ENCODE measurements around the gene VPS11. TPM values are rescaled to one million over a fixed set of nuclear protein-coding genes. Genes with fewer than 3 reads are reported as not detected.
A peak's percentile ranks its signal among the peaks of the same experiment; 100 is the strongest.

VPS11 gene
- total RNA-seq, 1 experiment from 2014 or later = 20.2 TPM

GRCh38 chr11:119108857-119109221 is 41.2 kb downstream of the VPS11 start:
- POLR2A ChIA-PET = interaction anchor here (1.9 kb wide), 1 partner anchor 13 kb away, joined by 6 read pairs; the partner anchor contains the start of gene HINFP
- TF ChIP-seq SOX15 (CRISPR knock-in tag; IDR thresholded peaks at IDR 0.05) (no peak), ATF2 (CRISPR knock-in tag; IDR thresholded peaks at IDR 0.05; ENCODE audit: borderline replicate concordance, low read depth) (no peak), ZNF232 (CRISPR knock-in tag; IDR thresholded peaks at IDR 0.05) (no peak), ZNF317 (CRISPR knock-in tag; IDR thresholded peaks at IDR 0.05; ENCODE audit: borderline replicate concordance, low read depth) (no peak), MLX (CRISPR knock-in tag; IDR thresholded peaks at IDR 0.05) (no peak), PRDM15 (CRISPR knock-in tag; IDR thresholded peaks at IDR 0.05) (no peak), TCF7 (CRISPR knock-in tag; IDR thresholded peaks at IDR 0.05; ENCODE audit: low read depth) (no peak), ZNF425 (CRISPR knock-in tag; conservative IDR thresholded peaks at IDR 0.05) (no peak), FOXJ3 (CRISPR knock-in tag; IDR thresholded peaks at IDR 0.05; ENCODE audit: borderline replicate concordance) (no peak), CREM (CRISPR knock-in tag; IDR thresholded peaks at IDR 0.05) (no peak), ATF1 (CRISPR knock-in tag; IDR thresholded peaks at IDR 0.05) (no peak)
- TF ChIP-seq, protein P1, sequence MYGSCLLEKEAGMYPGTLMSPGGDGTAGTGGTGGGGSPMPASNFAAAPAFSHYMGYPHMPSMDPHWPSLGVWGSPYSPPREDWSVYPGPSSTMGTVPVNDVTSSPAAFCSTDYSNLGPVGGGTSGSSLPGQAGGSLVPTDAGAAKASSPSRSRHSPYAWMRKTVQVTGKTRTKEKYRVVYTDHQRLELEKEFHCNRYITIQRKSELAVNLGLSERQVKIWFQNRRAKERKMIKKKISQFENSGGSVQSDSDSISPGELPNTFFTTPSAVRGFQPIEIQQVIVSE (CRISPR knock-in tag; IDR thresholded peaks at IDR 0.05; ENCODE audit: borderline replicate concordance) = no peak
- TF ChIP-seq, protein P2, sequence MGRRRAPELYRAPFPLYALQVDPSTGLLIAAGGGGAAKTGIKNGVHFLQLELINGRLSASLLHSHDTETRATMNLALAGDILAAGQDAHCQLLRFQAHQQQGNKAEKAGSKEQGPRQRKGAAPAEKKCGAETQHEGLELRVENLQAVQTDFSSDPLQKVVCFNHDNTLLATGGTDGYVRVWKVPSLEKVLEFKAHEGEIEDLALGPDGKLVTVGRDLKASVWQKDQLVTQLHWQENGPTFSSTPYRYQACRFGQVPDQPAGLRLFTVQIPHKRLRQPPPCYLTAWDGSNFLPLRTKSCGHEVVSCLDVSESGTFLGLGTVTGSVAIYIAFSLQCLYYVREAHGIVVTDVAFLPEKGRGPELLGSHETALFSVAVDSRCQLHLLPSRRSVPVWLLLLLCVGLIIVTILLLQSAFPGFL (CRISPR knock-in tag; IDR thresholded peaks at IDR 0.05; ENCODE audit: borderline replicate concordance) = no peak
- TF ChIP-seq, protein P3, sequence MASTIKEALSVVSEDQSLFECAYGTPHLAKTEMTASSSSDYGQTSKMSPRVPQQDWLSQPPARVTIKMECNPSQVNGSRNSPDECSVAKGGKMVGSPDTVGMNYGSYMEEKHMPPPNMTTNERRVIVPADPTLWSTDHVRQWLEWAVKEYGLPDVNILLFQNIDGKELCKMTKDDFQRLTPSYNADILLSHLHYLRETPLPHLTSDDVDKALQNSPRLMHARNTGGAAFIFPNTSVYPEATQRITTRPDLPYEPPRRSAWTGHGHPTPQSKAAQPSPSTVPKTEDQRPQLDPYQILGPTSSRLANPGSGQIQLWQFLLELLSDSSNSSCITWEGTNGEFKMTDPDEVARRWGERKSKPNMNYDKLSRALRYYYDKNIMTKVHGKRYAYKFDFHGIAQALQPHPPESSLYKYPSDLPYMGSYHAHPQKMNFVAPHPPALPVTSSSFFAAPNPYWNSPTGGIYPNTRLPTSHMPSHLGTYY (CRISPR knock-in tag; IDR thresholded peaks at IDR 0.05) = no peak
- TF ChIP-seq, protein P4, sequence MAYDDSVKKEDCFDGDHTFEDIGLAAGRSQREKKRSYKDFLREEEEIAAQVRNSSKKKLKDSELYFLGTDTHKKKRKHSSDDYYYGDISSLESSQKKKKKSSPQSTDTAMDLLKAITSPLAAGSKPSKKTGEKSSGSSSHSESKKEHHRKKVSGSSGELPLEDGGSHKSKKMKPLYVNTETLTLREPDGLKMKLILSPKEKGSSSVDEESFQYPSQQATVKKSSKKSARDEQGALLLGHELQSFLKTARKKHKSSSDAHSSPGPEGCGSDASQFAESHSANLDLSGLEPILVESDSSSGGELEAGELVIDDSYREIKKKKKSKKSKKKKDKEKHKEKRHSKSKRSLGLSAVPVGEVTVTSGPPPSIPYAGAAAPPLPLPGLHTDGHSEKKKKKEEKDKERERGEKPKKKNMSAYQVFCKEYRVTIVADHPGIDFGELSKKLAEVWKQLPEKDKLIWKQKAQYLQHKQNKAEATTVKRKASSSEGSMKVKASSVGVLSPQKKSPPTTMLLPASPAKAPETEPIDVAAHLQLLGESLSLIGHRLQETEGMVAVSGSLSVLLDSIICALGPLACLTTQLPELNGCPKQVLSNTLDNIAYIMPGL (CRISPR knock-in tag; IDR thresholded peaks at IDR 0.05) = no peak
- TF ChIP-seq, protein P5, sequence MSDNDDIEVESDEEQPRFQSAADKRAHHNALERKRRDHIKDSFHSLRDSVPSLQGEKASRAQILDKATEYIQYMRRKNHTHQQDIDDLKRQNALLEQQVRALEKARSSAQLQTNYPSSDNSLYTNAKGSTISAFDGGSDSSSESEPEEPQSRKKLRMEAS (CRISPR knock-in tag; IDR thresholded peaks at IDR 0.05) = no peak
- TF ChIP-seq, protein P6, sequence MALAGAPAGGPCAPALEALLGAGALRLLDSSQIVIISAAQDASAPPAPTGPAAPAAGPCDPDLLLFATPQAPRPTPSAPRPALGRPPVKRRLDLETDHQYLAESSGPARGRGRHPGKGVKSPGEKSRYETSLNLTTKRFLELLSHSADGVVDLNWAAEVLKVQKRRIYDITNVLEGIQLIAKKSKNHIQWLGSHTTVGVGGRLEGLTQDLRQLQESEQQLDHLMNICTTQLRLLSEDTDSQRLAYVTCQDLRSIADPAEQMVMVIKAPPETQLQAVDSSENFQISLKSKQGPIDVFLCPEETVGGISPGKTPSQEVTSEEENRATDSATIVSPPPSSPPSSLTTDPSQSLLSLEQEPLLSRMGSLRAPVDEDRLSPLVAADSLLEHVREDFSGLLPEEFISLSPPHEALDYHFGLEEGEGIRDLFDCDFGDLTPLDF (CRISPR knock-in tag; IDR thresholded peaks at IDR 0.05) = no peak
- TF ChIP-seq, protein P7, sequence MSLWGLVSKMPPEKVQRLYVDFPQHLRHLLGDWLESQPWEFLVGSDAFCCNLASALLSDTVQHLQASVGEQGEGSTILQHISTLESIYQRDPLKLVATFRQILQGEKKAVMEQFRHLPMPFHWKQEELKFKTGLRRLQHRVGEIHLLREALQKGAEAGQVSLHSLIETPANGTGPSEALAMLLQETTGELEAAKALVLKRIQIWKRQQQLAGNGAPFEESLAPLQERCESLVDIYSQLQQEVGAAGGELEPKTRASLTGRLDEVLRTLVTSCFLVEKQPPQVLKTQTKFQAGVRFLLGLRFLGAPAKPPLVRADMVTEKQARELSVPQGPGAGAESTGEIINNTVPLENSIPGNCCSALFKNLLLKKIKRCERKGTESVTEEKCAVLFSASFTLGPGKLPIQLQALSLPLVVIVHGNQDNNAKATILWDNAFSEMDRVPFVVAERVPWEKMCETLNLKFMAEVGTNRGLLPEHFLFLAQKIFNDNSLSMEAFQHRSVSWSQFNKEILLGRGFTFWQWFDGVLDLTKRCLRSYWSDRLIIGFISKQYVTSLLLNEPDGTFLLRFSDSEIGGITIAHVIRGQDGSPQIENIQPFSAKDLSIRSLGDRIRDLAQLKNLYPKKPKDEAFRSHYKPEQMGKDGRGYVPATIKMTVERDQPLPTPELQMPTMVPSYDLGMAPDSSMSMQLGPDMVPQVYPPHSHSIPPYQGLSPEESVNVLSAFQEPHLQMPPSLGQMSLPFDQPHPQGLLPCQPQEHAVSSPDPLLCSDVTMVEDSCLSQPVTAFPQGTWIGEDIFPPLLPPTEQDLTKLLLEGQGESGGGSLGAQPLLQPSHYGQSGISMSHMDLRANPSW (CRISPR knock-in tag; conservative IDR thresholded peaks at IDR 0.05; ENCODE audit: low read depth) = no peak
- DNase-seq (ENCODE audit: low spot score) = no peak

More at GRCh38 chr11:119108857-119109221, 41.2 kb downstream of the VPS11 start:
- CTCF ChIA-PET = interaction anchor here (0.9 to 2.9 kb wide), 5 partner anchors 36 to 247 kb away, joined by 3 to 14 read pairs (median 3); partner anchors contain the start of gene CBL
- Mint-ChIP-seq H3K27ac (no peak overlapping the region), H3K9me3 (no peaks in the 10 kb centered on the region), H3K4me1 (peaks cover 34% of the 10 kb centered on the region), H3K36me3 (no peaks in the 10 kb centered on the region), H3K27me3 (ENCODE audit: low read depth) (peaks cover 18% of the 10 kb centered on the region), H3K4me3 (peak overlapping the region; percentile 74)
- no peak for ATAC-seq

Data from WTC11 (cell line).